ENCODE measurements around the gene CST1.

- TF ChIP-seq ZNF274 (IDR thresholded peaks at IDR 0.05; ENCODE audit: low read depth, low read length) (no peak), YY1 (IDR thresholded peaks at IDR 0.05; ENCODE audit: insufficient read depth, insufficient read length) (no peak)
Measured at GRCh38 chr20:23753589-23753988, 2.9 kb upstream of the CST1 start.

Measured in NT2/D1 (cell line).